Adrenal gland (tissue), 5 donors: ENCODE measurements around the gene SNURF.

Experiments
- CTCF ChIP-seq, 6 experiments: fragments of 450-650 bp in 4 of 6; fragments of 200-600 bp in 2 of 6; sonication (generic) in 1 of 6; IDR thresholded peaks; 1 replicate in 5 of 6; 2 replicates in 1 of 6; pipeline versions ENCODE4 v1.5.1 to v1.8.0; 2016 to 2021; ENCODE audit warnings: antibody characterized with exemption in 6 of 6, mild to moderate bottlenecking in 2 of 6, moderate library complexity in 1 of 6
- POLR2A ChIP-seq, 2 donors: fragments of 450-650 bp; IDR thresholded peaks; one replicate each; pipeline ENCODE4 v1.6.1; 2017; ENCODE audit warnings: antibody characterized with exemption in 2 of 2, mild to moderate bottlenecking in 2 of 2, moderate library complexity in 1 of 2
- donor health status: DM: no; HTN: no; CAD: no.

- no peak for TF ChIP-seq POLR2A (IDR thresholded peaks at IDR 0.05)
- TF ChIP-seq CTCF (IDR thresholded peaks at IDR 0.05), result no peak
Measured at GRCh38 chr15:24917431-24917830, 37.4 kb upstream of the SNURF start.
